A673 (cell line): ENCODE results near the gene ZKSCAN4. TPM values are rescaled to one million over a fixed set of nuclear protein-coding genes. Genes with fewer than 3 reads are reported as not detected.

Experiments used
- BruUV-seq: library from RNA; stranded (reverse); fragments of 400-500 nt; replicated peaks from 2 replicates; lab custom pipeline; 2021; lab: Mats Ljungman, UMichigan
- CTCF ChIA-PET: fragments of 300-600 bp; sonication (Branson Sonifier 250); formaldehyde crosslinking; loops from one replicate; lab custom pipeline; 2022; ENCODE audit warnings: antibody characterized with exemption; lab: Charles Lee
- POLR2A ChIA-PET: fragments of 300-600 bp; sonication (Branson Sonifier 250); formaldehyde crosslinking; loops from one replicate; lab custom pipeline; 2022; ENCODE audit warnings: antibody characterized with exemption; ENCODE audit not compliant: low non-redundant PET; lab: Charles Lee
- DNase-seq: peaks from one replicate; pipeline ENCODE4 v3.0.0-alpha.2; 2015; ENCODE audit warnings: low spot score
- H3K27ac ChIP-seq: fragments of 200-600 bp; sonication (generic); 2 replicates; pipeline ENCODE4 v1.5.1; 2016; ENCODE audit warnings: mixed run types, low read depth, mild to moderate bottlenecking, mixed read lengths, antibody characterized with exemption, low read length; ENCODE audit not compliant: poor library complexity, severe bottlenecking
- H3K27me3 ChIP-seq: fragments of 200-600 bp; sonication (generic); replicated peaks from 2 replicates; pipeline ENCODE4 v1.6.1; 2017; ENCODE audit warnings: mixed run types, low read depth, mild to moderate bottlenecking, mixed read lengths, antibody characterized with exemption, low read length; ENCODE audit not compliant: insufficient read depth, poor library complexity
- H3K36me3 ChIP-seq: fragments of 200-600 bp; sonication (generic); 2 replicates; pipeline ENCODE4 v1.6.1; 2016; ENCODE audit warnings: mixed run types, mild to moderate bottlenecking, mixed read lengths, antibody characterized with exemption, low read length; ENCODE audit not compliant: insufficient read depth, poor library complexity, severe bottlenecking
- H3K4me1 ChIP-seq: fragments of 200-600 bp; sonication (generic); 2 replicates; pipeline ENCODE4 v1.6.1; 2017; ENCODE audit warnings: mixed run types, mild to moderate bottlenecking, mixed read lengths, antibody characterized with exemption, low read length; ENCODE audit not compliant: insufficient read depth, poor library complexity, severe bottlenecking
- H3K4me3 ChIP-seq: fragments of 200-600 bp; sonication (generic); 2 replicates; pipeline ENCODE4 v1.5.1; 2016; ENCODE audit warnings: low read depth, mixed run types, mild to moderate bottlenecking, mixed read lengths, low read length; ENCODE audit not compliant: poor library complexity, severe bottlenecking
- H3K9me3 ChIP-seq: fragments of 200-600 bp; sonication (generic); 2 replicates; pipeline ENCODE4 v1.6.1; 2016; ENCODE audit warnings: mixed run types, low read depth, mild to moderate bottlenecking, mixed read lengths, antibody characterized with exemption, low read length; ENCODE audit not compliant: poor library complexity, severe bottlenecking
- CTCF ChIP-seq: fragments of 300-800, 200-600 bp; sonication (generic); conservative IDR thresholded peaks from 2 replicates; pipeline ENCODE4 v1.5.1; 2017; ENCODE audit warnings: low read depth, mild to moderate bottlenecking, antibody characterized with exemption, low read length, moderate library complexity, mixed read lengths
- EZH2 ChIP-seq: fragments of 200-600 bp; sonication (generic); IDR thresholded peaks from 2 replicates; pipeline ENCODE4 v1.6.1; 2017; ENCODE audit warnings: borderline replicate concordance, low read depth, mild to moderate bottlenecking, mixed read lengths, antibody characterized with exemption, low read length; ENCODE audit not compliant: poor library complexity, severe bottlenecking
- intact Hi-C: fragments of 100-400 bp; cut with micrococcal nuclease; formaldehyde crosslinking; loops from one replicate; pipeline ENCODE4 v1.10.0; 2022; ENCODE audit not compliant: unreplicated experiment
- total RNA-seq: library from RNA; stranded (reverse); gene quantifications from 2 replicates; pipeline ENCODE4 v1.2.3, GENCODE V29; 2021

The ZKSCAN4 gene
- total RNA-seq, 1 experiment from 2014 or later = 6.4 TPM

- no peak for DNase-seq
- TF ChIP-seq EZH2 (no peak), CTCF (no peak)
- Histone ChIP-seq H3K36me3 (peaks cover 20% of the 10 kb centered on the region), H3K4me1 (no peaks in the 10 kb centered on the region), H3K4me3 (no peak overlapping the region), H3K27me3 (no peaks in the 10 kb centered on the region), H3K27ac (no peak overlapping the region), H3K9me3 (no peaks in the 10 kb centered on the region)
- POLR2A ChIA-PET = no interaction called here
- no TSS peak for BruUV-seq
- intact Hi-C loops = no loop called here
- CTCF ChIA-PET = no interaction called here
These were observed 39.5 kb upstream of the ZKSCAN4 start for GRCh38 chr6:28291573-28291972.

- Histone ChIP-seq H3K27ac (no peak overlapping the region), H3K36me3 (peaks cover 34% of the 10 kb centered on the region), H3K4me3 (no peak overlapping the region), H3K27me3 (no peaks in the 10 kb centered on the region), H3K9me3 (peaks cover 5% of the 10 kb centered on the region), H3K4me1 (no peaks in the 10 kb centered on the region)
- peak; percentile 19 for DNase-seq
- POLR2A ChIA-PET = no interaction called here
- no peak for TF ChIP-seq CTCF
- TF ChIP-seq EZH2 = no peak
- BruUV-seq = no TSS peak
- intact Hi-C loops = no loop called here
- CTCF ChIA-PET = no interaction called here
These were observed 30.9 kb upstream of the ZKSCAN4 start for GRCh38 chr6:28282926-28283325.

GRCh38 chr6:28281288-28282064 is 29.4 kb upstream of the ZKSCAN4 start, which contains the start of gene PGBD1:
PGBD1 (plus strand) TSS chr6:28281572; CDS start chr6:28283814, 2,242 bp downstream.
- CTCF ChIA-PET = no interaction called here
- peak within 1 kb of the TSS; percentile 82 for H3K4me3 ChIP-seq
- DNase-seq = peak; percentile 89
- H3K36me3 ChIP-seq = peaks cover 35% of the 10 kb centered on the region
- no peaks in the 10 kb centered on the region for H3K4me1 ChIP-seq
- no peaks in the 10 kb centered on the region for H3K27me3 ChIP-seq
- TF ChIP-seq EZH2 = no peak
- TF ChIP-seq CTCF = no peak
- peak within 1 kb of the TSS; percentile 77 for H3K27ac ChIP-seq
- intact Hi-C loops = no loop called here
- POLR2A ChIA-PET = interaction anchor here (0.7 kb wide), 1 partner anchor 54 kb away, joined by 3 read pairs; the partner anchor contains the start of gene ZSCAN31
- no TSS peak for BruUV-seq
- H3K9me3 ChIP-seq = peaks cover 5% of the 10 kb centered on the region
